HepG2 (cell line): ENCODE data around the gene PRKCZ. TPM values are rescaled to one million over a fixed set of nuclear protein-coding genes. Genes with fewer than 3 reads are reported as not detected.

ENCODE experiments used
- ATF2 ChIP-seq: sonication (generic); formaldehyde crosslinking; IDR thresholded peaks from 2 replicates; pipeline ENCODE4 v1.4.0; 2020; ENCODE audit warnings: missing genetic modification reagents
- E2F2 ChIP-seq: sonication (generic); formaldehyde crosslinking; IDR thresholded peaks from 2 replicates; pipeline ENCODE4 v1.4.0; 2020; ENCODE audit warnings: missing genetic modification reagents, borderline replicate concordance
- E2F5 ChIP-seq: sonication (generic); formaldehyde crosslinking; conservative IDR thresholded peaks from 2 replicates; pipeline ENCODE4 v1.4.0; 2020; ENCODE audit warnings: missing genetic modification reagents
- HDAC1 ChIP-seq: sonication (generic); formaldehyde crosslinking; IDR thresholded peaks from 2 replicates; pipeline ENCODE4 v1.5.1; 2020; ENCODE audit warnings: mild to moderate bottlenecking, missing genetic modification reagents
- KDM2A ChIP-seq: sonication (generic); formaldehyde crosslinking; IDR thresholded peaks from 2 replicates; pipeline ENCODE4 v1.4.0; 2020; ENCODE audit warnings: low read depth, missing genetic modification reagents, borderline replicate concordance
- MATR3 ChIP-seq: sonication (generic); formaldehyde crosslinking; IDR thresholded peaks from 2 replicates; pipeline ENCODE4 v1.4.0; 2020; ENCODE audit warnings: missing genetic modification reagents
- MAX ChIP-seq: IDR thresholded peaks from 2 replicates; pipeline ENCODE4 v1.6.1; 2012; ENCODE audit warnings: inconsistent platforms
- NR2F6 ChIP-seq, 2 experiments: IDR thresholded peaks; 2 replicates each; pipeline ENCODE4 v1.6.1; 2016; ENCODE audit warnings: antibody characterized with exemption in 1 of 2, mild to moderate bottlenecking in 1 of 2
- TAF15 ChIP-seq: fragments of 200-400 bp; formaldehyde crosslinking; IDR thresholded peaks from one replicate; pipeline ENCODE4 v1.6.1; 2018; ENCODE audit warnings: mild to moderate bottlenecking, low read depth, low read length; ENCODE audit not compliant: poor library complexity, severe bottlenecking
- THAP9 ChIP-seq: sonication (generic); formaldehyde crosslinking; IDR thresholded peaks from 2 replicates; pipeline ENCODE4; 2020; ENCODE audit warnings: missing genetic modification reagents, mild to moderate bottlenecking, borderline replicate concordance
- ZFY ChIP-seq: sonication (generic); formaldehyde crosslinking; IDR thresholded peaks from 2 replicates; pipeline ENCODE4 v1.4.0; 2020; ENCODE audit warnings: missing genetic modification reagents
- ZNF337 ChIP-seq: sonication (generic); formaldehyde crosslinking; IDR thresholded peaks from 2 replicates; pipeline ENCODE4 v1.5.1; 2020; ENCODE audit warnings: missing genetic modification reagents, low read depth, mild to moderate bottlenecking, borderline replicate concordance
- ZNF563 ChIP-seq: sonication (generic); formaldehyde crosslinking; IDR thresholded peaks from 2 replicates; pipeline ENCODE4 v1.8.0; 2022; ENCODE audit warnings: mild to moderate bottlenecking, moderate library complexity, missing genetic modification reagents
- ZNF687 ChIP-seq: sonication (generic); formaldehyde crosslinking; IDR thresholded peaks from 2 replicates; pipeline ENCODE4 v1.5.1; 2020; ENCODE audit warnings: mild to moderate bottlenecking, missing genetic modification reagents, moderate library complexity
- ZNF788 ChIP-seq: sonication (generic); formaldehyde crosslinking; IDR thresholded peaks from 2 replicates; pipeline ENCODE4 v1.5.0; 2020; ENCODE audit warnings: mild to moderate bottlenecking, missing genetic modification reagents, borderline replicate concordance
- ZNF891 ChIP-seq: sonication (generic); formaldehyde crosslinking; IDR thresholded peaks from 2 replicates; pipeline ENCODE4 v1.5.0; 2020; ENCODE audit warnings: mild to moderate bottlenecking, missing genetic modification reagents
- polyA plus RNA-seq, 8 experiments: library from polyadenylated mRNA; depleted of rRNA in 3 of 8; stranded (reverse) in 7 of 8; unstranded in 1 of 8; fragments of >200 nt; fragmentation: Illumina TruSeq in 4 of 8; extraction: Trizol in 4 of 8; gene quantifications; 2 replicates each; pipeline versions ENCODE4 v1.2.1 to v1.2.3, GENCODE V29; 2011 to 2016; ENCODE audit warnings: low read depth in 4 of 8, missing spikeins in 1 of 8, mixed read lengths in 1 of 8; ENCODE audit not compliant: insufficient read depth in 1 of 8
- total RNA-seq, 5 experiments: library from RNA; depleted of rRNA; stranded (reverse); fragments of >200 nt; fragmentation: Illumina TruSeq; extraction: Trizol; gene quantifications; 2 replicates each; pipeline ENCODE4 v1.2.3, GENCODE V29; 2016; ENCODE audit warnings: low read depth in 1 of 5

PRKCZ gene
- total and polyA plus RNA-seq, 2 of the 13 experiments (the other 11 are each of a cell fraction or from before 2014, with no cell fraction given), result 34.7 to 85.2 TPM

GRCh38 chr1:2226525-2227345, 176.5 kb downstream of the PRKCZ start (continued):
- TF ChIP-seq THAP9 (peak; percentile 41; the same call in 1 of the 2 replicates), ZFY (peak; percentile 48), ZNF563 (CRISPR knock-in tag) (peak; percentile 42; the same call in 1 of the 2 replicates), HDAC1 (CRISPR knock-in tag) (peak; percentile 30; the same call in 1 of the 2 replicates), ZNF337 (CRISPR knock-in tag) (no peak), ATF2 (CRISPR knock-in tag) (no peak), E2F5 (CRISPR knock-in tag) (0 out of 2 replicates have a peak, but pooled peaks have one; percentile 37), MAX (0 out of 2 replicates have a peak, but pooled peaks have one; percentile 8), NR2F6 (IDR thresholded peaks at IDR 0.05) (0 out of 2 replicates have a peak, but pooled peaks have one; percentile 19), NR2F6 (CRISPR knock-in tag; IDR thresholded peaks at IDR 0.05) (peak; percentile 29; the same call in 1 of the 2 replicates), ZNF788 (CRISPR knock-in tag) (peak; percentile 25; the same call in 1 of the 2 replicates), ZNF687 (peak; percentile 72; the same call in 1 of the 2 replicates), KDM2A (CRISPR knock-in tag) (peak; percentile 9; the same call in 1 of the 2 replicates), MATR3 (CRISPR knock-in tag) (no peak), ZNF891 (CRISPR knock-in tag) (peak; percentile 39; the same call in 1 of the 2 replicates), TAF15 (no peak), E2F2 (CRISPR knock-in tag) (0 out of 2 replicates have a peak, but pooled peaks have one; percentile 35)
